Adrenal gland (tissue), 19 donors: Measurements from ENCODE around the gene ZNF438. TPM values are rescaled to one million over a fixed set of nuclear protein-coding genes. Genes with fewer than 3 reads are reported as not detected.

Source experiments
- DNase-seq, 7 donors: peaks; one replicate each; pipeline ENCODE4 v3.0.0-alpha.2; 2019 to 2020
- H3K27ac ChIP-seq, 5 donors: fragments of 200-600 bp; sonication (generic) in 4 of 5; 1 replicate in 3 of 5; 2 replicates in 2 of 5; pipeline versions ENCODE4 v1.5.1 to v1.8.0; 2016 to 2020; ENCODE audit warnings: mild to moderate bottlenecking in 1 of 5
- H3K27me3 ChIP-seq: fragments of 200-600 bp; 2 replicates; pipeline ENCODE4 v1.8.0; 2021
- H3K36me3 ChIP-seq, 2 donors: fragments of 200-600 bp; replicated peaks in 1 of 2; 1 replicate in 1 of 2; 2 replicates in 1 of 2; pipeline versions ENCODE4 v1.5.1 to v1.8.0; 2018 to 2022
- H3K4me1 ChIP-seq, 2 donors: fragments of 200-600 bp; replicated peaks in 1 of 2; 1 replicate in 1 of 2; 2 replicates in 1 of 2; pipeline versions ENCODE4 v1.5.1 to v1.8.0; 2018 to 2021
- H3K4me3 ChIP-seq, 4 donors: fragments of 200-600 bp; sonication (generic) in 3 of 4; one replicate each; pipeline ENCODE4 v1.5.1; 2016 to 2018
- H3K9me3 ChIP-seq, 3 donors: fragments of 200-600 bp; sonication (generic) in 1 of 3; replicated peaks in 1 of 3; 1 replicate in 2 of 3; 2 replicates in 1 of 3; pipeline versions ENCODE4 v1.5.1 to v1.8.0; 2016 to 2021
- CTCF ChIP-seq, 6 experiments: fragments of 450-650 bp in 4 of 6; fragments of 200-600 bp in 2 of 6; sonication (generic) in 1 of 6; IDR thresholded peaks; 1 replicate in 5 of 6; 2 replicates in 1 of 6; pipeline versions ENCODE4 v1.5.1 to v1.8.0; 2016 to 2021; ENCODE audit warnings: antibody characterized with exemption in 6 of 6, mild to moderate bottlenecking in 2 of 6, moderate library complexity in 1 of 6
- POLR2A ChIP-seq, 2 donors: fragments of 450-650 bp; IDR thresholded peaks; one replicate each; pipeline ENCODE4 v1.6.1; 2017; ENCODE audit warnings: antibody characterized with exemption in 2 of 2, mild to moderate bottlenecking in 2 of 2, moderate library complexity in 1 of 2
- WGBS, 4 donors: extraction: QIAGEN DNeasy Blood & Tissue Kit in 2 of 4; methylation state at CpG; one replicate each; pipeline versions ENCODE4 v1.1.5 to v1.1.7; 2013 to 2017; 5-methylcytosine and 5-hydroxymethylcytosine counted together
- intact Hi-C, 2 donors: fragments of 100-400 bp; cut with DNase I; formaldehyde crosslinking; loops; one replicate each; pipeline versions ENCODE4 v1.14.1 to v1.15.0; 2022 to 2023
- long read RNA-seq, 10 donors: library from polyadenylated mRNA in 3 of 10; unstranded in 2 of 10; stranded (forward) in 1 of 10; transcript quantifications; one replicate each; pipeline ENCODE4 v2.0.0 and lab custom pipeline, GENCODE V29; 2021 to 2026
- polyA plus RNA-seq, 3 donors: library from polyadenylated mRNA; stranded (reverse); fragments of 200-250 nt in 2 of 3; fragments of 350-450 nt in 1 of 3; fragmentation: Illumina TruSeq in 1 of 3; extraction: RNeasy Lipid Tissue Mini Kit (QIAGEN cat#74804) in 1 of 3; gene quantifications; one replicate each; pipeline ENCODE4 v1.2.3, GENCODE V29; 2013 to 2014
- total RNA-seq, 9 donors: library from RNA; depleted of rRNA in 4 of 9; stranded (reverse); fragments of >200 nt in 4 of 9; fragments of 120-200 nt in 1 of 9; fragmentation: NEBNext Ultra II Directional in 1 of 9; extraction: Animal tissue kit (Norgen Biotek cat#: 25700) in 1 of 9; gene quantifications; one replicate each; pipeline versions ENCODE4 v1.1.0 to v1.2.4, GENCODE V29; 2013 to 2023
- donor health status: healthy with polysubstance abuse.
- donor health status: Bipolar disorder and iron deficiency.
- donor health status: DM: yes; HTN: yes; CAD: no.
- donor health status: DM: no; HTN: no; CAD: no.
- donor health status: DM: no; HTN: no; CAD: no.
- donor health status: DM: yes; HTN: yes; CAD: no.

ZNF438 gene
- total RNA-seq (1 to 10 TPM; 3.4 to 8.3 (median 5.6) TPM), polyA plus RNA-seq (10 to 100 TPM in 1 of 3 donors, 1 to 10 TPM in 2; 4.9 to 15.5 (median 8.7) TPM)
- long read RNA-seq, donor 1: 0 reads
- long read RNA-seq, donor 2: 0 reads
- long read RNA-seq, donor 3: 0 reads
- long read RNA-seq, donor 4, partial matches to known transcripts: 1 of 3 reads
- long read RNA-seq, donor 4, other reads (novel, unspliced or antisense): 2 of 3 reads
- long read RNA-seq, donor 5, partial matches to known transcripts: 4 of 16 reads
- long read RNA-seq, donor 5, other reads (novel, unspliced or antisense): 8 of 16 reads
- long read RNA-seq, donor 6: 0 reads
- long read RNA-seq, donor 7: 0 reads
- long read RNA-seq, donor 8: 0 reads
- long read RNA-seq, donor 9: 0 reads
- long read RNA-seq, donor 10: 0 reads

- DNase-seq: peak; percentile 95 to 97 (median 96)
- Histone ChIP-seq H3K27ac (peak within 1 kb of the TSS; percentile 94 to 99 (median 96)), H3K4me3 (peak within 1 kb of the TSS in 2 of 4 donors; percentile 52 to 77), H3K36me3 (no peaks in the 10 kb centered on the region), H3K27me3 (no peaks in the 10 kb centered on the region), H3K4me1 (peaks cover 0 to 24% of the 10 kb centered on the region in 2 donors), H3K9me3 (no peaks in the 10 kb centered on the region)
- peak; percentile 67 to 82 for TF ChIP-seq POLR2A (IDR thresholded peaks at IDR 0.05)
- TF ChIP-seq CTCF (IDR thresholded peaks at IDR 0.05): peak; percentile 21 to 71 (median 63)
- intact Hi-C loops: loop anchor here in 1 of 2 donors (5.0 kb wide), 1 partner anchor 244 kb away; no protein-coding TSS in a partner anchor
- WGBS, 4 donors: 0 to 1% (median 0%) methylated on average over 17 to 66 of the region's 66 CpGs
These were observed at the start of gene ZNF438 for GRCh38 chr10:31031558-31032257. Gene ZNF438, minus strand, starts transcription at chr10:31031865. Its CDS starts 154,831 bp downstream, at chr10:30877034.

GRCh38 chr10:31076610-31076988 lies 44.9 kb upstream of the ZNF438 start:
- no peak for DNase-seq
- Histone ChIP-seq H3K27ac (no peak overlapping the region), H3K27me3 (no peaks in the 10 kb centered on the region), H3K4me3 (no peak overlapping the region), H3K36me3 (no peaks in the 10 kb centered on the region), H3K4me1 (no peaks in the 10 kb centered on the region), H3K9me3 (no peaks in the 10 kb centered on the region)
- TF ChIP-seq CTCF (IDR thresholded peaks at IDR 0.05): no peak
- TF ChIP-seq POLR2A (IDR thresholded peaks at IDR 0.05): no peak
- intact Hi-C loops: no loop called here
- 78 to 86% (median 83%) methylated on average over 6 of the region's 6 CpGs for WGBS, 4 donors

- no peak overlapping the region for H3K4me3 ChIP-seq
- H3K9me3 ChIP-seq: no peaks in the 10 kb centered on the region
- WGBS, 4 donors: 79 to 82% (median 80%) methylated on average over 3 of the region's 3 CpGs
- no peaks in the 10 kb centered on the region for H3K4me1 ChIP-seq
- H3K27me3 ChIP-seq: no peaks in the 10 kb centered on the region
- no peak overlapping the region for H3K27ac ChIP-seq
- no peaks in the 10 kb centered on the region for H3K36me3 ChIP-seq
- TF ChIP-seq CTCF (IDR thresholded peaks at IDR 0.05) (no peak), POLR2A (IDR thresholded peaks at IDR 0.05) (no peak)
- intact Hi-C loops: no loop called here
- DNase-seq: no peak
These were observed 44.4 kb upstream of the ZNF438 start for GRCh38 chr10:31075881-31076609.

- H3K36me3 ChIP-seq: no peaks in the 10 kb centered on the region
- H3K27ac ChIP-seq: no peak overlapping the region
- intact Hi-C loops: no loop called here
- no peak for TF ChIP-seq POLR2A (IDR thresholded peaks at IDR 0.05)
- no peaks in the 10 kb centered on the region for H3K9me3 ChIP-seq
- DNase-seq: no peak
- H3K4me1 ChIP-seq: no peaks in the 10 kb centered on the region
- no peaks in the 10 kb centered on the region for H3K27me3 ChIP-seq
- WGBS, 4 donors: 50 to 68% (median 64%) methylated on average over 4 of the region's 4 CpGs
- H3K4me3 ChIP-seq: no peak overlapping the region
These were observed 43.8 kb upstream of the ZNF438 start for GRCh38 chr10:31075434-31075833.
